Measurements from ENCODE around the gene GBF1. TPM values are rescaled to one million over a fixed set of nuclear protein-coding genes. Genes with fewer than 3 reads are reported as not detected.

GBF1 gene
- total RNA-seq, 1 experiment from 2014 or later = 23.7 TPM

- Histone ChIP-seq H2AK5ac (ENCODE audit: insufficient read length, low read length) (no peak overlapping the region), H3K4me1 (ENCODE audit: insufficient read depth, low read length) (peaks cover 3% of the 10 kb centered on the region; the same call in 1 of the 2 replicates), H3K9me3 (ENCODE audit: control insufficient read depth, low read depth, low read length) (no peaks in the 10 kb centered on the region), H3K27me3 (ENCODE audit: insufficient read depth, low read length) (peaks cover 27% of the 10 kb centered on the region; the same call in 1 of the 2 replicates), H2BK20ac (ENCODE audit: low read depth, low read length, poor library complexity, severe bottlenecking) (no peak overlapping the region), H3K18ac (ENCODE audit: insufficient read length, low read depth, low read length) (no peak overlapping the region), H3K4me2 (ENCODE audit: insufficient read depth, insufficient read length, low read length) (peak overlapping the region; percentile 22), H2BK120ac (ENCODE audit: low read depth, low read length, poor library complexity, severe bottlenecking) (no peak overlapping the region), H3K4ac (ENCODE audit: low read depth, low read length) (no peak overlapping the region), H4K8ac (replicated peaks; ENCODE audit: insufficient read length, low read depth, low read length) (no peak overlapping the region), H4K5ac (ENCODE audit: insufficient read length, low read depth, low read length) (no peak overlapping the region), H4K20me1 (ENCODE audit: control insufficient read depth, insufficient read depth, insufficient read length) (peaks cover 2% of the 10 kb centered on the region), H3K56ac (ENCODE audit: insufficient read length, low read depth, low read length) (no peak overlapping the region), H2BK12ac (ENCODE audit: insufficient read length, low read depth, low read length) (no peak overlapping the region), H3K27ac (ENCODE audit: insufficient read length, low read depth, low read length) (no peak overlapping the region), H3K14ac (ENCODE audit: insufficient read depth, low read length) (no peak overlapping the region), H3T11ph (ENCODE audit: low read length) (no peak overlapping the region), H3K79me1 (ENCODE audit: insufficient read depth, low read depth, low read length, poor library complexity, severe bottlenecking) (no peaks in the 10 kb centered on the region), H3K23ac (ENCODE audit: insufficient read length, low read depth, low read length) (no peak overlapping the region), H3K9ac (ENCODE audit: extremely low read depth, insufficient read length, low read length) (no peak overlapping the region), H3K23me2 (ENCODE audit: insufficient read length, low read depth, low read length, poor library complexity, severe bottlenecking) (peaks cover 3% of the 10 kb centered on the region), H2BK5ac (ENCODE audit: insufficient read length, low read length) (no peak overlapping the region), H4K91ac (ENCODE audit: insufficient read length, low read depth, low read length) (no peak overlapping the region), H2BK15ac (ENCODE audit: low read depth, low read length) (no peak overlapping the region), H2AFZ (ENCODE audit: low read length) (no peak overlapping the region), H3K79me2 (ENCODE audit: insufficient read depth, low read length) (no peaks in the 10 kb centered on the region)
- no peak overlapping the region for H3K27ac Mint-ChIP-seq
- WGBS (ENCODE audit: extremely low coverage, insufficient read length, low lambda C conversion rate) = no CpG with 5 or more reads among the region's 103 CpGs
- no peak for DNase-seq
- peaks cover 0 to 4% of the 10 kb centered on the region in 2 experiments; a peak in 1 of 5 replicates for H3K9me3 Mint-ChIP-seq
- peaks cover 0 to 2% (median 2%) of the 10 kb centered on the region in 3 experiments; a peak in 2 of 7 replicates for H3K36me3 Mint-ChIP-seq (ENCODE audit: insufficient read depth in 1 of 3, low read depth in 3 of 3)
- peak overlapping the region; percentile 47 to 75 for H3K4me3 Mint-ChIP-seq
- peaks cover 86% of the 10 kb centered on the region for H3K27me3 Mint-ChIP-seq (ENCODE audit: low read depth)
- peaks cover 24 to 39% of the 10 kb centered on the region in 2 experiments for H3K4me1 Mint-ChIP-seq
- TF ChIP-seq CTCF (conservative IDR thresholded peaks at IDR 0.05) = no peak
These were observed 163.6 kb downstream of the GBF1 start for GRCh38 chr10:102408728-102409603.
